GM04503 (cell line): Measurements from ENCODE around the gene CRIM1.

Source experiments
- DNase-seq: peaks from one replicate; pipeline ENCODE4 v3.0.0-alpha.2; 2012; ENCODE audit warnings: low read depth

Gene CRIM1

DNA sequence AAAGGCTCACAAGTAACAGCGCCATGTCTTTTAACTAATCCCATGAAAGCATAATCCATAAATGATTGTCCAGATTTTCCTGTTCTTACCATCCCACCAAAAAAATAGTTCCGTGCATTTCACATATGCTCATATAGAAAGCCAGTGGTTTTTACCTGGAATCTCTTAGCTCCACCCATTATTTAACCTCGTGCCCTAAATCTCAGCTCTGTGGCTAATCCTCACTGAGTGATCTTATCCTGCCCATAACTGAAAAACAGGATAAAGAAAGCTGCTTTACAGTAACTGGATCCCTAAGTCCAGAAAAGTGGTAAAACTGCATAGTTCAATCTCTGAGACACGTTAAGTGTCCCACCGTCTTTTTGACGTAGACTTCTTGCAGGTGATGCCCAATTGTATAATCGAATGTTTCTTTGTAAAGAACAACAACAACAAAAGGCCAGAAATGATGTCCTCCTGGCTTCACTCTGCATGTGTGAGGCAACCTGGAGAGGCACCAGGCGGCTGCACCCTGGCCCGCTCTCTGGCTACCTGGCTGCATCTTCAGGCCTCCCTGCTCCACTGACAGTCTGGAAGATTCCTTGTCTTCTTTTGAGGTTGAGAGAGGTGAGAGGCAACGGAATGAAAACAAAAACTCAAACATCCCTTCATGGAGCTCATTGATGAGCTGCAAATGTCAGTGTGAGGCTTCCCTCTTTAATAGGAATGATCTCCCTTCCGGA lies 203.8 kb downstream of the CRIM1 start:
- no peak for DNase-seq

- DNase-seq: no peak
These were observed 205.1 kb downstream of the CRIM1 start for GRCh38 chr2:36560726-36561125.

DNA sequence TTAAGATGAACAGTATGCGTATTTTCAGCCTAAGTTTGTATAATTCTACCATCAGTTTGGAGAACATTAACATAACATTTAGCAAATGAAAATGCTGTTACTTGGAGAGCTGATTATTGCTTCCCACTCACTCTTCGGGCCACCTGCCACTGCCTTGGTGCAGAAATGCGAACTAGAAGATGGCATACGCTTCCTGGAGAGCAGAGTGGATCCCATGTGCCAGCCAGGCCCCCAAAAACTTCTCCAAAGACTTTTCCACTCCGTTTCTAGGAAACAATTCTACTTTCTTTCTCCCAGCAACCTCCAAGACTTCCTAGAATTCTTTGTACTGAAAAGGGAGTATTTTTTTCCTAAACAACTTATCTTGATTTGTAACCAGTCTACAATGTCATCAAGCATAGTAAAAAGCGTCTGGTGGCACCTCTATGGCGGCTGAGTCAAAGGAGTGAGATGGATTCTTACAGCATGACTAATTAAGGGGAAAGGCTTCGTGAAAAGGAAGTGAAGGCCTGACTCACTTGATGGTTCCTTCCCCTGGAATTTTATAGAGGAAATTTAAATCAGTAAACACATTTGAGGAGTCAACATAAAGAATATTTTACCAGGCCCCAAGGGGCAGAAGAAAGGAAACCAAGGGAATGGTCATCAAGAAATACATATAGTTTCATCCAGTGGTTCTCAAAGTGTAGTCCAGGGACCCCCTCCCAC lies 205.8 kb downstream of the CRIM1 start:
- peak; percentile 86 for DNase-seq

DNA sequence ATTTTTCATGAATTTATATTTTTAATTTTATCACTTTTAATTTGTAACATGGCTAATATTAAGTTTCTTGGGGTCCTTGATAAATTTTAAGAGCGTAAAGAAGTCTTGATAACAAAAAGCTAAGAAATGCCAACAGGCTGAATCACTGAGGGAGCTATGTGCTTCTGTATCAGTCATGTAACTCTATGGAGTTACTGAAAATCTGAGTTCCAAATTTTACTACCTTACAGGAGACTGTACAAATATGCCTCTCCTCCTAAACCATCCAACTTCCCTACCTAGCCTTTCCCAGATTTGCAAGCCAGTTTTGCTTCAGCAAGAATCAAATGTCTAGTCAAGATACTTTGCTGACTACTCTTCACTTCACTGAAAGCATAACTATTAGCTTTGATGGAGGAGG lies 206.7 kb downstream of the CRIM1 start:
- no peak for DNase-seq

GRCh38 chr2:36562973-36563532 lies 207.5 kb downstream of the CRIM1 start:
- peak; percentile 53 for DNase-seq

DNA sequence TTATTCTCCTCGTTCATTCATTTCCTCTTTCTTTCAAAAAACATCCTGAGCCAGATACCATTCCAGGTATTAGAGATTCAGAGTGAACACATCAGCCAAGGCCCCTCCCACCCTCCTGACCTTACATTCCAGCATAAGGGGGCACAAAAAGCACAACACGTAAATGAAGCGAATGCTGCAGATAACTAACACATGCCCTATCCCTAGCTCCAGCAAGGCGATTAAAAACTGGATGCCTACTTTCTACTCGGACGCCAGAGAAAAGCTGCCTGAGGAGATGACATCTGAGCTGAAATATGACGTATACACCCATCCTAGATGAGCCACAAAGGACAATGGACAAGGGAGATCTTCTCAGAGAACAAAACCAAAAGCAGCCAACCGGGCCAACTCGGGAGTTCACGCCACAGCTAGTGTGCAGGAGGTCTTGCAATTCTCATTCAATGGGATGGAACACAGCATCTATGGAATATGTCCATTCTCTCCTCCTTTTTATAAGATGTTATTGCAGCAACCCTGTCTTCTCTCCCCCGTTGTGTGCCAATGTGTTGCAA lies 208.9 kb downstream of the CRIM1 start:
- DNase-seq: no peak

- DNase-seq: no peak
These were observed 210.1 kb downstream of the CRIM1 start for GRCh38 chr2:36565712-36566111.

- DNase-seq: no peak
These were observed 211.3 kb downstream of the CRIM1 start for GRCh38 chr2:36566887-36567286.

DNA sequence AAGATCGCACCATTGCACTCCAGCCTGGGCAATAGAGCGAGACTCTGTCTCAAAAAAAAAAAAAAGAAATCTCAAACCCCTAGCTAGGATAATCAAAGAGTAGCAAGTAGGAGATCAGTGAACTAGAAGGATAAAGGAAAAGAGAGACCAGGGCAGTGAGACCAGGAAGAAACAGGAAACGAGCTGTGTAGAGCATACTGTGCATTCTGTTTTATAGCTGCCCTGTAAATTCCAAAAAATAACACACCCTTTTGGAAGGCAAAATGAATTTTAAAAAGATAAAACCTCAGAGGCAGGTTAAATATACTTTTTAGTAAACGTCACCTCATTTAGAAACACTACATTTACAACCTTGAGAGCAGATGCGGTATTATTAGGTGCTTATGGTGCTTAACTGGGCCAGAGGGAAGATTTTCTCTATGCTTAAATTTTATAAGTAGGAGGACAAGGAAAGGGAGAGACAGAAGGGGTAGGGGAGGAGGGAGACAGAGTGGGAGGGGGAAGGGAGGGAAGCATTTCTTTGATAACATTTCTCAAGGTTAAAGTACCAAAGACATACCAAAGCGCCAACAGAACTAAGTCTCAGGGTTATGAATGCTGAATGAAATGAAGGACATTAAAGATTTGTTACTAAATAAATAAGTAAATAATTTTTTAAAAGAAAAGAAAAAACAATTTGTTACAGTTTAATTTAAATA lies 212.3 kb downstream of the CRIM1 start:
- DNase-seq: no peak

GRCh38 chr2:36568516-36569246 lies 213.1 kb downstream of the CRIM1 start:
- DNase-seq: no peak

- DNase-seq: no peak
These were observed 213.8 kb downstream of the CRIM1 start for GRCh38 chr2:36569267-36569856.

GRCh38 chr2:36570416-36570815 lies 214.8 kb downstream of the CRIM1 start:
- DNase-seq: no peak

- DNase-seq: no peak
These were observed 216.6 kb downstream of the CRIM1 start for GRCh38 chr2:36572054-36572718.

- no peak for DNase-seq
These were observed 217.1 kb downstream of the CRIM1 start for GRCh38 chr2:36572719-36573059.

- DNase-seq: no peak
These were observed 217.6 kb downstream of the CRIM1 start for GRCh38 chr2:36573165-36573564.

DNA sequence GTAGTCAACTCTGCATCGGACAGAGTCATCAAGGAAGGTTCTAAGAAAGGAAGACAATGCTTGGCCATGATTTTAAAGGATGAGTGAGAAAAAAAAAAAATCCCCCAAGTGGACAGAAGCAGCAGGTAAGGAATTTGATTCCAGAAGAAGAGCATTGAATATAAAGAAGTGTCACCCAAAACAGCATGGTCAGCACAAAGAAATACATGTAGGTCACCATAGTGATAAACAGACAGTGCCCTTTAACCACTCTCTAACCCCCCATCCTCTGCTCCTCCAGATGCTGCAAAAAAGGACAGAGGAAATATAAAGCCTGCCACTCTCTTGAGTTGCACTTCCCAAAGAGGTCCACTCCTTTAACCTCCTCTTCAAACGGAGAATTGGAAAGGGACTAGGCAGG lies 219.0 kb downstream of the CRIM1 start:
- no peak for DNase-seq

GRCh38 chr2:36577884-36578283 lies 222.3 kb downstream of the CRIM1 start:
- no peak for DNase-seq

GRCh38 chr2:36578343-36579296 lies 223.0 kb downstream of the CRIM1 start:
- no peak for DNase-seq

- DNase-seq: no peak
These were observed 223.7 kb downstream of the CRIM1 start for GRCh38 chr2:36579297-36579664.

- DNase-seq: no peak
These were observed 227.0 kb downstream of the CRIM1 start for GRCh38 chr2:36582538-36582937.
